ENCODE data around the gene OR5K3.

Gene OR5K3

DNA sequence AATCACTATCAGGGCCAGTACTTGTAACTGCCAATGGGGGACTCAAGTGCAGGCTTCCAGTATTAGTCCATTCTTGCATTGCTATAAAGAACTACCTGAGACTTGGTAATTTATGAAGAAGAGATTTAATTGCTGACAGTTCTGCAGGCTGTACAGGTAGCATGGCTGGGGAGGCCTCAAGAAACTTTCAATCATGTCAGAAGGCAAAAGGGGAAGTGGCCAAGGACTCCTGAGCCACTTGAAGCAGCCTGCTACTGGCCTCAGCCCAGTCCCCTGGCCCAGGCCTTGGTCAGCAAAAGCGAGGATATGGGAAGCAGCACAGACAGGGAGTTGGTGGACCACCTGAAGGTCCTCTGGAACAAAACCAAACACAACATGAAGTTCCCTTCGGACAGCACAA lies 43.3 kb downstream of the OR5K3 start:
- no peak for DNase-seq (ENCODE audit: low read depth in 3 of 3)

DNA sequence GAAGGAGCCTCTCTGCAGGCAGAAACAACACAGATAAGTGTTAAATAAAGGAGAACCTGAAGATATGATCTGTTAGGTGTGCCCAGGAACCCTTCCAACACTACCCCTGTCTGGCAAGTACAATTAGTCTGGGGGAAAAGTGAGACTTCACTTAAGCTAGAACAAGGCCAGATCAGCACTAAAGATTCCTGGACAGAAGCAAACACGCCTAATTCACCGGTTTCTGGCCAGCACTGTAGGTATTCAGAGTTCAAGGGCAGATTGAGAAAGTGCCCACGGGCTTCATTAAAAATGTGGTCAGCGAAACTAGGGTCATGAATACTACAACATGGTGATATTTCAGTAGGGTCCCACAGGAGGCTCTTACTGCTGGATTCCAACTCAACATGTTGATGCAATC lies 43.9 kb downstream of the OR5K3 start:
- DNase-seq (ENCODE audit: low read depth in 3 of 3), result no peak

DNA sequence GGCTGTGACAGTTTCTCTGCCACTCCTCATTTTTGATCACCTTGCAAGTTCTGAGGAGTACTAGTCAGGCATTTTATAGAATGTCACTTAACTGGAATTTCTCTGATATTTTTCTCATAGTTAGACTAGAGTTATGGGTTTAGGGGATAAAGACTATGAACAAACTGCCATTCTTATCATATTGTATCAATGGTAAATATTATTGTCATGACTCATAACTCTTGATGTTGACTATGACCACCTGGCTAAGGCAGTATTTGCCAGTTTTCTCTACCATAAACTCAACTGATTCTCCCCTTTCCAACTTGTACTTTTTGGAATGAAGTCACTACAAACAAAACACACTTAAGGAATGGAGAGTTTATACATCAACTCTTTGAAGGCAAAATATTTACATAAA lies 49.8 kb downstream of the OR5K3 start:
- no peak for DNase-seq (ENCODE audit: low read depth in 3 of 3)

All from stimulated activated CD4-positive, alpha-beta T cell treated with anti-CD3 and anti-CD28 coated beads, TNF-alpha, amount 100 ng/mL, for 24 hours (primary cell).